WTC11 (cell line): Measurements from ENCODE around the gene DOC2A. TPM values are rescaled to one million over a fixed set of nuclear protein-coding genes. Genes with fewer than 3 reads are reported as not detected.

ENCODE experiments used
- ATAC-seq: fragments of 200-7000 bp; cut with Tn5 transposase; 2 replicates; pipeline ENCODE4 v1.10.0; 2021; ENCODE audit warnings: mild to moderate bottlenecking, moderate library complexity
- CTCF ChIA-PET: fragments of 300-600 bp; sonication (Branson Sonifier 250); formaldehyde crosslinking; loops from one replicate; lab custom pipeline; 2021; ENCODE audit warnings: antibody characterized with exemption; lab: Charles Lee
- POLR2A ChIA-PET: fragments of 350-600 bp; sonication (Branson Sonifier 250); formaldehyde crosslinking; loops from one replicate; lab custom pipeline; 2021; ENCODE audit warnings: antibody characterized with exemption; lab: Charles Lee
- DNase-seq: peaks from one replicate; pipeline ENCODE4 v3.0.0; 2021; ENCODE audit warnings: low spot score
- H3K27ac Mint-ChIP-seq: 2 replicates; pipeline ENCODE4 v1.8.0; 2021; ENCODE audit warnings: mixed read lengths
- H3K27me3 Mint-ChIP-seq: 2 replicates; pipeline ENCODE4 v1.8.0; 2021; ENCODE audit warnings: low read depth, mild to moderate bottlenecking, moderate library complexity, mixed read lengths
- H3K36me3 Mint-ChIP-seq: 2 replicates; pipeline ENCODE4 v1.8.0; 2021; ENCODE audit warnings: mixed read lengths
- H3K4me1 Mint-ChIP-seq: 2 replicates; pipeline ENCODE4 v1.8.0; 2022; ENCODE audit warnings: mixed read lengths
- H3K4me3 Mint-ChIP-seq: 2 replicates; pipeline ENCODE4 v1.8.0; 2021; ENCODE audit warnings: mild to moderate bottlenecking, moderate library complexity, mixed read lengths
- H3K9me3 Mint-ChIP-seq: 2 replicates; pipeline ENCODE4 v1.8.0; 2021; ENCODE audit warnings: mixed read lengths
- EMX1 ChIP-seq: fragments of 250-450 bp; sonication (Bioruptor Pico); IDR thresholded peaks from 2 replicates; pipeline ENCODE4 v1.8.0; 2021; ENCODE audit warnings: mild to moderate bottlenecking
- HMGA2 ChIP-seq: fragments of 250-450 bp; sonication (Bioruptor Pico); IDR thresholded peaks from 2 replicates; pipeline ENCODE4 v1.4.0; 2021; ENCODE audit warnings: mild to moderate bottlenecking, moderate library complexity
- NR2C2 ChIP-seq: sonication (generic); formaldehyde crosslinking; IDR thresholded peaks from 2 replicates; pipeline ENCODE4 v1.8.0; 2022; ENCODE audit warnings: mild to moderate bottlenecking, missing genetic modification reagents
- TCF7 ChIP-seq: sonication (generic); formaldehyde crosslinking; IDR thresholded peaks from 2 replicates; pipeline ENCODE4 v1.8.0; 2022; ENCODE audit warnings: mild to moderate bottlenecking, low read depth, missing genetic modification reagents, moderate library complexity
- TEAD1 ChIP-seq: sonication (generic); formaldehyde crosslinking; IDR thresholded peaks from 2 replicates; pipeline ENCODE4 v1.8.0; 2022; ENCODE audit warnings: mild to moderate bottlenecking, missing genetic modification reagents
- ZNF317 ChIP-seq: sonication (generic); formaldehyde crosslinking; IDR thresholded peaks from 2 replicates; pipeline ENCODE4 v1.8.1; 2023; ENCODE audit warnings: low read depth, mild to moderate bottlenecking, moderate library complexity, missing genetic modification reagents, borderline replicate concordance
- ZNF416 ChIP-seq: fragments of 250-450 bp; sonication (Bioruptor Pico); IDR thresholded peaks from 2 replicates; pipeline ENCODE4 v1.9.0; 2021; ENCODE audit warnings: mild to moderate bottlenecking, inconsistent platforms
- ZNF423 ChIP-seq: fragments of 250-450 bp; sonication (Bioruptor Pico); IDR thresholded peaks from 2 replicates; pipeline ENCODE4 v2.1.2; 2022; ENCODE audit warnings: mild to moderate bottlenecking, moderate library complexity
- total RNA-seq: library from RNA; stranded (reverse); gene quantifications from 3 replicates; pipeline ENCODE4 v1.2.3, GENCODE V29; 2021
- TF ChIP-seq, protein P1 (sequence below): sonication (generic); formaldehyde crosslinking; IDR thresholded peaks from 2 replicates; pipeline ENCODE4 v1.8.0; 2022; ENCODE audit warnings: mild to moderate bottlenecking, missing genetic modification reagents
- TF ChIP-seq, protein P2 (sequence below): sonication (generic); formaldehyde crosslinking; IDR thresholded peaks from 2 replicates; pipeline ENCODE4 v1.8.0; 2023; ENCODE audit warnings: missing genetic modification reagents
- TF ChIP-seq, protein P3 (sequence below): sonication (generic); formaldehyde crosslinking; IDR thresholded peaks from 2 replicates; pipeline ENCODE4 v1.8.1; 2022; ENCODE audit warnings: mild to moderate bottlenecking, missing genetic modification reagents, moderate library complexity, borderline replicate concordance
- TF ChIP-seq, protein P4 (sequence below): sonication (generic); formaldehyde crosslinking; IDR thresholded peaks from 2 replicates; pipeline ENCODE4 v1.8.0; 2022; ENCODE audit warnings: mild to moderate bottlenecking, missing genetic modification reagents
- TF ChIP-seq, protein P5 (sequence below): fragments of 200-600 bp; IDR thresholded peaks from 2 replicates; pipeline ENCODE4 v1.8.0; 2022; ENCODE audit warnings: antibody characterized with exemption
- TF ChIP-seq, protein P6 (sequence below): sonication (generic); formaldehyde crosslinking; IDR thresholded peaks from 2 replicates; pipeline ENCODE4 v1.8.1; 2023; ENCODE audit warnings: mild to moderate bottlenecking, missing genetic modification reagents, borderline replicate concordance
- TF ChIP-seq, protein P7 (sequence below): sonication (generic); formaldehyde crosslinking; IDR thresholded peaks from 2 replicates; pipeline ENCODE4 v1.8.0; 2023; ENCODE audit warnings: missing genetic modification reagents, mild to moderate bottlenecking, borderline replicate concordance
- TF ChIP-seq, protein P8 (sequence below): sonication (generic); formaldehyde crosslinking; IDR thresholded peaks from 2 replicates; pipeline ENCODE4 v1.8.0; 2022; ENCODE audit warnings: mild to moderate bottlenecking, missing genetic modification reagents

The DOC2A gene
- total RNA-seq, 1 experiment from 2014 or later: 10.8 TPM

DNA sequence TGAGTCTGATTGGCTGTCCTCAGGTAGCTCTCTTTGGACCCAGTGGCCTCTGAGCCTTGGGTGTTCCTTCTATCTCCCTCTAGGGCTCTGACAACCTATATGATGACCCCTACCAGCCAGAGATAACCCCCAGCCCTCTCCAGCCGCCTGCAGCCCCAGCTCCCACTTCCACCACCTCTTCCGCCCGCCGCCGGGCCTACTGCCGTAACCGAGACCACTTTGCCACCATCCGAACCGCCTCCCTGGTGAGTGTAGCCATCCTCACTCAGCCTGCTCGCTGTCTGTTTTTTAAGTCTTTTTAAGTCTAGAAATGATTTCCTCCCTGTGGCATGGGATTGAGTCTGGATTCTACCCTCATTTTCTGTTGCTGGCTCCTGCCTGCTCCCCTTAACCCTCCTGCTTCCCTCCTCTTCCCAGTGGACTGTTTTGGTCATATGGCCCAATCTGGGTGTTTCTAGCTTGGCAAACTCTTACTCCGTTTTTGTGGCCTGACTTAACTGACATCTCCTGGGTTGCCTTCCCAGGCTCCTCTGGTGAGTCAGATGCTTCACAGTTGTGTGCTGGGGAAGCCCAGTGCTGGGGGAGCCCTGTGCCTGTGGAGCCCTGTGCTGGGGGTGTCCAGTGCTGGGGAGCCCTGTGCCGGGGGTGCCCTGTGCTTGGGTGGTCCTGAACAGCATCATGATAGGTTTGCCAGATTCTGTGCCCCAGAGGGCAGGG lies 27.2 kb downstream of the DOC2A start (continued):
- TF ChIP-seq, protein P1, sequence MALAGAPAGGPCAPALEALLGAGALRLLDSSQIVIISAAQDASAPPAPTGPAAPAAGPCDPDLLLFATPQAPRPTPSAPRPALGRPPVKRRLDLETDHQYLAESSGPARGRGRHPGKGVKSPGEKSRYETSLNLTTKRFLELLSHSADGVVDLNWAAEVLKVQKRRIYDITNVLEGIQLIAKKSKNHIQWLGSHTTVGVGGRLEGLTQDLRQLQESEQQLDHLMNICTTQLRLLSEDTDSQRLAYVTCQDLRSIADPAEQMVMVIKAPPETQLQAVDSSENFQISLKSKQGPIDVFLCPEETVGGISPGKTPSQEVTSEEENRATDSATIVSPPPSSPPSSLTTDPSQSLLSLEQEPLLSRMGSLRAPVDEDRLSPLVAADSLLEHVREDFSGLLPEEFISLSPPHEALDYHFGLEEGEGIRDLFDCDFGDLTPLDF: no peak

DNA sequence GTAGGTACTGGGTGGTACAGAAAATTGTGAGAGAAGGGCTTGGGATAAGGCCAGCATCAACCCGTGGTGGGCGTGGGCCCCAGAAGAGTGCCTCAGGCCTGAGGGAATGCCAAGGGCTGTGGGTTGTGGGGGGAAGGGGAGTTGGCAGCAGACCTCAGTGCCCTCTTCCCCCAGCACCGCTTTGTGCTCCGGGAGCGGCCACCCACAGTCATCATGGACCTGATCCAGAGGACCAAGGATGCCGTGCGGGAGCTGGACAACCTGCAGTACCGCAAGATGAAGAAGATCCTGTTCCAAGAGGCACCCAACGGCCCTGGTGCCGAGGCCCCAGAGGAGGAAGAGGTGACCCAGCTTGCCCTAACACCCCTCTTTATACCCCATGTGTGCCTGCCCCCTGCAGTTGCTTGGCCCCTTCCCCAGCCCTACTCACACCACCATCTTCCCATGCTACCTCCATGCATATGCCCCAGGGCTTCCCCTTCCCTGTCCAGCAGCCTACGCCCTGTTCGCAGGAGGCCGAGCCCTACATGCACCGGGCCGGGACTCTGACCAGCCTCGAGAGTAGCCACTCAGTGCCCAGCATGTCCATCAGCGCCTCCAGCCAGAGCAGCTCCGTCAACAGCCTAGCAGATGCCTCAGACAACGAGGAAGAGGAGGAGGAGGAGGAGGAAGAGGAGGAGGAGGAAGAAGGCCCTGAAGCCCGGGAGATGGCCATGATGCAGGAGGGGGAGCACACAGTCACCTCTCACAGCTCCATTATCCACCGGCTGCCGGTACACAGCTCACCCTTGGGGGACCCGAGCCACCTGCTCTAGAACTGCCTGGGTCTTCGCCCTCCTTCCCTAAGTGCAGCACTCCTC lies 28.0 kb downstream of the DOC2A start:
- H3K4me1 Mint-ChIP-seq: no peaks in the 10 kb centered on the region
- H3K9me3 Mint-ChIP-seq: no peaks in the 10 kb centered on the region
- H3K4me3 Mint-ChIP-seq: no peak overlapping the region
- ChIA-PET POLR2A (no interaction called here), CTCF (interaction anchor here (0.6 kb wide), 1 partner anchor 531 kb away, joined by 3 read pairs; no protein-coding TSS in a partner anchor)
- H3K27me3 Mint-ChIP-seq: no peaks in the 10 kb centered on the region
- ATAC-seq: no peak
- H3K36me3 Mint-ChIP-seq: peaks cover 69% of the 10 kb centered on the region
- H3K27ac Mint-ChIP-seq: no peak overlapping the region
- DNase-seq: no peak
- TF ChIP-seq, protein P2, sequence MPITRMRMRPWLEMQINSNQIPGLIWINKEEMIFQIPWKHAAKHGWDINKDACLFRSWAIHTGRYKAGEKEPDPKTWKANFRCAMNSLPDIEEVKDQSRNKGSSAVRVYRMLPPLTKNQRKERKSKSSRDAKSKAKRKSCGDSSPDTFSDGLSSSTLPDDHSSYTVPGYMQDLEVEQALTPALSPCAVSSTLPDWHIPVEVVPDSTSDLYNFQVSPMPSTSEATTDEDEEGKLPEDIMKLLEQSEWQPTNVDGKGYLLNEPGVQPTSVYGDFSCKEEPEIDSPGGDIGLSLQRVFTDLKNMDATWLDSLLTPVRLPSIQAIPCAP (CRISPR knock-in tag): no peak
- TF ChIP-seq, protein P3, sequence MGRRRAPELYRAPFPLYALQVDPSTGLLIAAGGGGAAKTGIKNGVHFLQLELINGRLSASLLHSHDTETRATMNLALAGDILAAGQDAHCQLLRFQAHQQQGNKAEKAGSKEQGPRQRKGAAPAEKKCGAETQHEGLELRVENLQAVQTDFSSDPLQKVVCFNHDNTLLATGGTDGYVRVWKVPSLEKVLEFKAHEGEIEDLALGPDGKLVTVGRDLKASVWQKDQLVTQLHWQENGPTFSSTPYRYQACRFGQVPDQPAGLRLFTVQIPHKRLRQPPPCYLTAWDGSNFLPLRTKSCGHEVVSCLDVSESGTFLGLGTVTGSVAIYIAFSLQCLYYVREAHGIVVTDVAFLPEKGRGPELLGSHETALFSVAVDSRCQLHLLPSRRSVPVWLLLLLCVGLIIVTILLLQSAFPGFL (CRISPR knock-in tag): no peak
- no peak for TF ChIP-seq TCF7 (CRISPR knock-in tag)
- no peak for TF ChIP-seq HMGA2
- no peak for TF ChIP-seq ZNF317 (CRISPR knock-in tag)
- TF ChIP-seq, protein P4, sequence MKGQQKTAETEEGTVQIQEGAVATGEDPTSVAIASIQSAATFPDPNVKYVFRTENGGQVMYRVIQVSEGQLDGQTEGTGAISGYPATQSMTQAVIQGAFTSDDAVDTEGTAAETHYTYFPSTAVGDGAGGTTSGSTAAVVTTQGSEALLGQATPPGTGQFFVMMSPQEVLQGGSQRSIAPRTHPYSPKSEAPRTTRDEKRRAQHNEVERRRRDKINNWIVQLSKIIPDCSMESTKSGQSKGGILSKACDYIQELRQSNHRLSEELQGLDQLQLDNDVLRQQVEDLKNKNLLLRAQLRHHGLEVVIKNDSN (CRISPR knock-in tag): no peak
- TF ChIP-seq, protein P5, sequence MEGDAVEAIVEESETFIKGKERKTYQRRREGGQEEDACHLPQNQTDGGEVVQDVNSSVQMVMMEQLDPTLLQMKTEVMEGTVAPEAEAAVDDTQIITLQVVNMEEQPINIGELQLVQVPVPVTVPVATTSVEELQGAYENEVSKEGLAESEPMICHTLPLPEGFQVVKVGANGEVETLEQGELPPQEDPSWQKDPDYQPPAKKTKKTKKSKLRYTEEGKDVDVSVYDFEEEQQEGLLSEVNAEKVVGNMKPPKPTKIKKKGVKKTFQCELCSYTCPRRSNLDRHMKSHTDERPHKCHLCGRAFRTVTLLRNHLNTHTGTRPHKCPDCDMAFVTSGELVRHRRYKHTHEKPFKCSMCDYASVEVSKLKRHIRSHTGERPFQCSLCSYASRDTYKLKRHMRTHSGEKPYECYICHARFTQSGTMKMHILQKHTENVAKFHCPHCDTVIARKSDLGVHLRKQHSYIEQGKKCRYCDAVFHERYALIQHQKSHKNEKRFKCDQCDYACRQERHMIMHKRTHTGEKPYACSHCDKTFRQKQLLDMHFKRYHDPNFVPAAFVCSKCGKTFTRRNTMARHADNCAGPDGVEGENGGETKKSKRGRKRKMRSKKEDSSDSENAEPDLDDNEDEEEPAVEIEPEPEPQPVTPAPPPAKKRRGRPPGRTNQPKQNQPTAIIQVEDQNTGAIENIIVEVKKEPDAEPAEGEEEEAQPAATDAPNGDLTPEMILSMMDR: no peak
- TF ChIP-seq NR2C2 (CRISPR knock-in tag): no peak
- TF ChIP-seq, protein P6, sequence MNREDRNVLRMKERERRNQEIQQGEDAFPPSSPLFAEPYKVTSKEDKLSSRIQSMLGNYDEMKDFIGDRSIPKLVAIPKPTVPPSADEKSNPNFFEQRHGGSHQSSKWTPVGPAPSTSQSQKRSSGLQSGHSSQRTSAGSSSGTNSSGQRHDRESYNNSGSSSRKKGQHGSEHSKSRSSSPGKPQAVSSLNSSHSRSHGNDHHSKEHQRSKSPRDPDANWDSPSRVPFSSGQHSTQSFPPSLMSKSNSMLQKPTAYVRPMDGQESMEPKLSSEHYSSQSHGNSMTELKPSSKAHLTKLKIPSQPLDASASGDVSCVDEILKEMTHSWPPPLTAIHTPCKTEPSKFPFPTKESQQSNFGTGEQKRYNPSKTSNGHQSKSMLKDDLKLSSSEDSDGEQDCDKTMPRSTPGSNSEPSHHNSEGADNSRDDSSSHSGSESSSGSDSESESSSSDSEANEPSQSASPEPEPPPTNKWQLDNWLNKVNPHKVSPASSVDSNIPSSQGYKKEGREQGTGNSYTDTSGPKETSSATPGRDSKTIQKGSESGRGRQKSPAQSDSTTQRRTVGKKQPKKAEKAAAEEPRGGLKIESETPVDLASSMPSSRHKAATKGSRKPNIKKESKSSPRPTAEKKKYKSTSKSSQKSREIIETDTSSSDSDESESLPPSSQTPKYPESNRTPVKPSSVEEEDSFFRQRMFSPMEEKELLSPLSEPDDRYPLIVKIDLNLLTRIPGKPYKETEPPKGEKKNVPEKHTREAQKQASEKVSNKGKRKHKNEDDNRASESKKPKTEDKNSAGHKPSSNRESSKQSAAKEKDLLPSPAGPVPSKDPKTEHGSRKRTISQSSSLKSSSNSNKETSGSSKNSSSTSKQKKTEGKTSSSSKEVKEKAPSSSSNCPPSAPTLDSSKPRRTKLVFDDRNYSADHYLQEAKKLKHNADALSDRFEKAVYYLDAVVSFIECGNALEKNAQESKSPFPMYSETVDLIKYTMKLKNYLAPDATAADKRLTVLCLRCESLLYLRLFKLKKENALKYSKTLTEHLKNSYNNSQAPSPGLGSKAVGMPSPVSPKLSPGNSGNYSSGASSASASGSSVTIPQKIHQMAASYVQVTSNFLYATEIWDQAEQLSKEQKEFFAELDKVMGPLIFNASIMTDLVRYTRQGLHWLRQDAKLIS (CRISPR knock-in tag): no peak
- no peak for TF ChIP-seq EMX1 (CRISPR knock-in tag)
- no peak for TF ChIP-seq ZNF416 (CRISPR knock-in tag)
- TF ChIP-seq ZNF423 (CRISPR knock-in tag): no peak
- TF ChIP-seq, protein P7, sequence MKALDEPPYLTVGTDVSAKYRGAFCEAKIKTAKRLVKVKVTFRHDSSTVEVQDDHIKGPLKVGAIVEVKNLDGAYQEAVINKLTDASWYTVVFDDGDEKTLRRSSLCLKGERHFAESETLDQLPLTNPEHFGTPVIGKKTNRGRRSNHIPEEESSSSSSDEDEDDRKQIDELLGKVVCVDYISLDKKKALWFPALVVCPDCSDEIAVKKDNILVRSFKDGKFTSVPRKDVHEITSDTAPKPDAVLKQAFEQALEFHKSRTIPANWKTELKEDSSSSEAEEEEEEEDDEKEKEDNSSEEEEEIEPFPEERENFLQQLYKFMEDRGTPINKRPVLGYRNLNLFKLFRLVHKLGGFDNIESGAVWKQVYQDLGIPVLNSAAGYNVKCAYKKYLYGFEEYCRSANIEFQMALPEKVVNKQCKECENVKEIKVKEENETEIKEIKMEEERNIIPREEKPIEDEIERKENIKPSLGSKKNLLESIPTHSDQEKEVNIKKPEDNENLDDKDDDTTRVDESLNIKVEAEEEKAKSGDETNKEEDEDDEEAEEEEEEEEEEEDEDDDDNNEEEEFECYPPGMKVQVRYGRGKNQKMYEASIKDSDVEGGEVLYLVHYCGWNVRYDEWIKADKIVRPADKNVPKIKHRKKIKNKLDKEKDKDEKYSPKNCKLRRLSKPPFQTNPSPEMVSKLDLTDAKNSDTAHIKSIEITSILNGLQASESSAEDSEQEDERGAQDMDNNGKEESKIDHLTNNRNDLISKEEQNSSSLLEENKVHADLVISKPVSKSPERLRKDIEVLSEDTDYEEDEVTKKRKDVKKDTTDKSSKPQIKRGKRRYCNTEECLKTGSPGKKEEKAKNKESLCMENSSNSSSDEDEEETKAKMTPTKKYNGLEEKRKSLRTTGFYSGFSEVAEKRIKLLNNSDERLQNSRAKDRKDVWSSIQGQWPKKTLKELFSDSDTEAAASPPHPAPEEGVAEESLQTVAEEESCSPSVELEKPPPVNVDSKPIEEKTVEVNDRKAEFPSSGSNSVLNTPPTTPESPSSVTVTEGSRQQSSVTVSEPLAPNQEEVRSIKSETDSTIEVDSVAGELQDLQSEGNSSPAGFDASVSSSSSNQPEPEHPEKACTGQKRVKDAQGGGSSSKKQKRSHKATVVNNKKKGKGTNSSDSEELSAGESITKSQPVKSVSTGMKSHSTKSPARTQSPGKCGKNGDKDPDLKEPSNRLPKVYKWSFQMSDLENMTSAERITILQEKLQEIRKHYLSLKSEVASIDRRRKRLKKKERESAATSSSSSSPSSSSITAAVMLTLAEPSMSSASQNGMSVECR: no peak
- TF ChIP-seq TEAD1 (CRISPR knock-in tag): no peak
- TF ChIP-seq, protein P8, sequence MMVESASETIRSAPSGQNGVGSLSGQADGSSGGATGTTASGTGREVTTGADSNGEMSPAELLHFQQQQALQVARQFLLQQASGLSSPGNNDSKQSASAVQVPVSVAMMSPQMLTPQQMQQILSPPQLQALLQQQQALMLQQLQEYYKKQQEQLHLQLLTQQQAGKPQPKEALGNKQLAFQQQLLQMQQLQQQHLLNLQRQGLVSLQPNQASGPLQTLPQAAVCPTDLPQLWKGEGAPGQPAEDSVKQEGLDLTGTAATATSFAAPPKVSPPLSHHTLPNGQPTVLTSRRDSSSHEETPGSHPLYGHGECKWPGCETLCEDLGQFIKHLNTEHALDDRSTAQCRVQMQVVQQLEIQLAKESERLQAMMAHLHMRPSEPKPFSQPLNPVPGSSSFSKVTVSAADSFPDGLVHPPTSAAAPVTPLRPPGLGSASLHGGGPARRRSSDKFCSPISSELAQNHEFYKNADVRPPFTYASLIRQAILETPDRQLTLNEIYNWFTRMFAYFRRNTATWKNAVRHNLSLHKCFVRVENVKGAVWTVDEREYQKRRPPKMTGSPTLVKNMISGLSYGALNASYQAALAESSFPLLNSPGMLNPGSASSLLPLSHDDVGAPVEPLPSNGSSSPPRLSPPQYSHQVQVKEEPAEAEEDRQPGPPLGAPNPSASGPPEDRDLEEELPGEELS: no peak
- TF ChIP-seq, all 79 proteins: peak for 0
